ENCODE measurements around the gene CATSPERE. TPM values are rescaled to one million over a fixed set of nuclear protein-coding genes. Genes with fewer than 3 reads are reported as not detected.
"Not testable (repeated sequence)": the region's sequence is repeated elsewhere in the genome, so short reads cannot be mapped to it uniquely, and the experiment has no call there.

CATSPERE gene
- total RNA-seq, 1 experiment from 2014 or later, result under 0.01 TPM

GRCh38 chr1:244448279-244449036, 12.6 kb upstream of the CATSPERE start:
- DNase-seq (ENCODE audit: low read depth), result no peak

GRCh38 chr1:244449936-244450508, 11.1 kb upstream of the CATSPERE start:
- no peak for DNase-seq (ENCODE audit: low read depth)

GRCh38 chr1:244450597-244451538, 10.2 kb upstream of the CATSPERE start:
- peak; percentile 65 for DNase-seq (ENCODE audit: low read depth)

GRCh38 chr1:244451539-244451950, 9.5 kb upstream of the CATSPERE start, which contains the start of gene ADSS2:
TSS of gene ADSS2 (minus strand) at chr1:244451909. CDS start at chr1:244451817, 92 bp downstream.
- no peak for DNase-seq (ENCODE audit: low read depth)

- DNase-seq (ENCODE audit: low read depth), result peak; percentile 98
Observed at GRCh38 chr1:244451951-244452795, 8.9 kb upstream of the CATSPERE start.

- DNase-seq (ENCODE audit: low read depth), result no peak
Observed at GRCh38 chr1:244454412-244454811, 6.7 kb upstream of the CATSPERE start.

- no peak for DNase-seq (ENCODE audit: low read depth)
Observed at GRCh38 chr1:244456586-244456985, 4.5 kb upstream of the CATSPERE start.

GRCh38 chr1:244458781-244459180, 2.3 kb upstream of the CATSPERE start:
- DNase-seq (ENCODE audit: low read depth), result no peak

- DNase-seq (ENCODE audit: low read depth), result peak; percentile 37
Observed at GRCh38 chr1:244460197-244460596, 876 bp upstream of the CATSPERE start.

GRCh38 chr1:244466724-244467123, 5.7 kb downstream of the CATSPERE start:
- DNase-seq (ENCODE audit: low read depth), result no peak

- no peak for DNase-seq (ENCODE audit: low read depth)
Observed at GRCh38 chr1:244473059-244473605, 12.1 kb downstream of the CATSPERE start.

- DNase-seq (ENCODE audit: low read depth), result not testable (repeated sequence)
Observed at GRCh38 chr1:244484971-244485370, 23.9 kb downstream of the CATSPERE start.

- no peak for DNase-seq (ENCODE audit: low read depth)
Observed at GRCh38 chr1:244494653-244495052, 33.6 kb downstream of the CATSPERE start.

GRCh38 chr1:244496186-244496585, 35.1 kb downstream of the CATSPERE start:
- DNase-seq (ENCODE audit: low read depth), result no peak

- no peak for DNase-seq (ENCODE audit: low read depth)
Observed at GRCh38 chr1:244497805-244498204, 36.7 kb downstream of the CATSPERE start.

GRCh38 chr1:244499484-244499883, 38.4 kb downstream of the CATSPERE start:
- DNase-seq (ENCODE audit: low read depth), result not testable (repeated sequence)

GRCh38 chr1:244500515-244500914, 39.4 kb downstream of the CATSPERE start:
- not testable (repeated sequence) for DNase-seq (ENCODE audit: low read depth)

- DNase-seq (ENCODE audit: low read depth), result no peak
Observed at GRCh38 chr1:244502630-244503029, 41.6 kb downstream of the CATSPERE start.

- DNase-seq (ENCODE audit: low read depth), result no peak
Observed at GRCh38 chr1:244513493-244513892, 52.4 kb downstream of the CATSPERE start.

- DNase-seq (ENCODE audit: low read depth), result no peak
Observed at GRCh38 chr1:244515680-244516079, 54.6 kb downstream of the CATSPERE start.

- DNase-seq (ENCODE audit: low read depth), result no peak
Observed at GRCh38 chr1:244536316-244536715, 75.2 kb downstream of the CATSPERE start.

Measured in RPMI7951 (cell line).